ENCODE measurements around the gene SULF2. TPM values are rescaled to one million over a fixed set of nuclear protein-coding genes. Genes with fewer than 3 reads are reported as not detected.
A peak's percentile ranks its signal among the peaks of the same experiment; 100 is the strongest.

The SULF2 gene
- total RNA-seq, 1 experiment from 2014 or later: 13.0 TPM

DNA sequence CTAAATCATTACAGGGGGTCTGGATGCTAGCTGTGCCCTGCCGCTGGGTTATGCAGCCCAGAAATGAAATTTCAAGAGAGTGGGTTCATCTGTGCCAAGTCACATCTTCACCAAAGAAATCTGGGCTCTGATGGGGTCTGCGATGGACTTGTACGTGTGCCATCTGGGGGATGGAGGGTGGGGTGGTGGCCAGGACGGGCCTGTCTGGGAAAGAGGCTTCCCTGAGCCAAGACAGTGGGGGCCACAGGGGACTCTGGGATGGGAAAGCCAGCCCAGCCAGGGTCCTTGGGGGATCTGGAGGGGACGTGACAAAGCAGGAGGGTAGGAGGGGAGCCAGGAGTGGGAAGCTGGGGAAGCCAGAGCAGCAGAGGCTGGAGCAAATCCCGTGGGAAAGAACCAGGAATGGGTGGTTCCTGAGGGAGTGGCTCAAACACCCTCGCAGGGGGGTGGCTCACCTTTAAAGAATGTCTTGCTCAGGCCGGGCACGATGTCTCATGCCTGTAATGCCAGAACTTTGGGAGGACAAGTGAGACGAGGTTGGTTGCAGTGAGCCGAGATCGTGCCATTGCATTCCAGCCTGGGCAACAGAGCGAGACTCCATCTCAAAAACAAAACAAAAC, 36.3 kb upstream of the SULF2 start:
- BruUV-seq (replicated peaks): no TSS peak
- Histone ChIP-seq H3K4me1 (ENCODE audit: control insufficient read depth in 1 of 2, insufficient read depth in 2 of 2, low read length in 2 of 2) (peaks cover 5 to 16% of the 10 kb centered on the region in 2 experiments; a peak in 3 of 4 replicates), H3K9ac (ENCODE audit: low read length) (no peak overlapping the region), H3K4me2 (ENCODE audit: low read length) (peak overlapping the region; percentile 49), H3K9me2 (ENCODE audit: insufficient read depth) (no peaks in the 10 kb centered on the region), H3K27me3 (ENCODE audit: insufficient read depth, low read length) (peaks cover 18% of the 10 kb centered on the region; the same call in 1 of the 2 replicates), H3K4me3 (replicated peaks in 1 of 2; ENCODE audit: low read depth in 1 of 2, low read length in 2 of 2) (no peak overlapping the region), H2AFZ (ENCODE audit: low read depth, low read length, poor library complexity, severe bottlenecking) (peak overlapping the region; percentile 68), H3K9me3 (ENCODE audit: control insufficient read depth in 1 of 2, insufficient read depth in 1 of 2, low read depth in 1 of 2, low read length in 2 of 2) (no peaks in the 10 kb centered on the region), H3K79me2 (ENCODE audit: insufficient read depth, low read length) (no peaks in the 10 kb centered on the region), H3K36me3 (ENCODE audit: control insufficient read depth in 1 of 2, insufficient read depth in 2 of 2, low read length in 2 of 2) (no peaks in the 10 kb centered on the region), H3K27ac (ENCODE audit: low read depth, low read length) (no peak overlapping the region), H4K20me1 (ENCODE audit: insufficient read depth) (no peaks in the 10 kb centered on the region)
- ATAC-seq (peak; percentile 92), DNase-seq (ENCODE audit: low read depth, low spot score) (peak; percentile 23)
- TF ChIP-seq POLR2A (IDR thresholded peaks at IDR 0.05; ENCODE audit: borderline replicate concordance, extremely low read depth, insufficient read depth, insufficient read length): no peak
- TF ChIP-seq, protein P1, sequence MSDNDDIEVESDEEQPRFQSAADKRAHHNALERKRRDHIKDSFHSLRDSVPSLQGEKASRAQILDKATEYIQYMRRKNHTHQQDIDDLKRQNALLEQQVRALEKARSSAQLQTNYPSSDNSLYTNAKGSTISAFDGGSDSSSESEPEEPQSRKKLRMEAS (IDR thresholded peaks at IDR 0.05): peak; percentile 73
- RAD21 ChIA-PET (ENCODE audit: low non-redundant PET in 1 of 2, low total read pairs in 2 of 2, uncharacterized antibody in 2 of 2, unreplicated experiment in 2 of 2): no interaction called here
- POLR2A ChIA-PET: no interaction called here
- CTCF ChIA-PET: no interaction called here
- intact Hi-C loops (cut with micrococcal nuclease): no loop called here

DNA sequence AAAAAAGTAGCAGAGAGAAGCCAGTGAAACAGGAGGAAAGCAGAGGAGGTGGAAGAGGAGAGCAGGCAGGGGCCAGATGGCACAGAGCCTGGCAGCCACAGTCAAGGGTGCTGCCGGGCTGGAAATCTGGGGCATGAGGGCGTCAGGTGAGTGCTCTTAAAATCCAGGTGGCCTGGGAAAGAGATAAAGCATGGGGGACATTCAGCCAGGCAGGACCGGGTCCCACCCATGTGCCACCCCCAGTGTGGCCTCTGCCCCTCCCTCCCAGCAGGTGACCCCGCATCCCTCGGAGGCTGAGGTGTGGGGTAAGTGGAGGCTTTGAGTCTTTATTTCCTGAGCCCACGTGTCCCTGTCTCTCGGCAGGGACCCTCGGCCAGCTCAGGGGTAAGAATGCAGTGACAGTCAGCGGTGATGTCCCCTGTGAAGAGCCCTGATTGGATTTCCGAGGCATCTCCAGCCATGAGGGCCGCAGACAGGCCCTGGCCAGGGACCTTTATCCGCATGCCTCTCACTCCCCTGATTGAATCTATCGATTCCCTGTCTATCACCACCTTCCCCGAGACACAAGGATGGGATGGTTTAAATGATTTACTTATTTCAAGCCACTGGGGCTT, 33.8 kb upstream of the SULF2 start:
- no peaks in the 10 kb centered on the region for H3K9me3 ChIP-seq (ENCODE audit: control insufficient read depth in 1 of 2, insufficient read depth in 1 of 2, low read depth in 1 of 2, low read length in 2 of 2)
- intact Hi-C loops (cut with micrococcal nuclease): loop anchor here (10.0 kb wide), 1 partner anchor 76 kb away; no protein-coding TSS in a partner anchor
- no peaks in the 10 kb centered on the region for H4K20me1 ChIP-seq (ENCODE audit: insufficient read depth)
- no TSS peak for BruUV-seq (replicated peaks)
- H3K4me3 ChIP-seq (replicated peaks in 1 of 2; ENCODE audit: low read depth in 1 of 2, low read length in 2 of 2): no peak overlapping the region
- no peak overlapping the region for H3K27ac ChIP-seq (ENCODE audit: low read depth, low read length)
- ATAC-seq (no peak), DNase-seq (ENCODE audit: low read depth, low spot score) (no peak)
- peaks cover 5 to 16% of the 10 kb centered on the region in 2 experiments; a peak in 3 of 4 replicates for H3K4me1 ChIP-seq (ENCODE audit: control insufficient read depth in 1 of 2, insufficient read depth in 2 of 2, low read length in 2 of 2)
- H3K4me2 ChIP-seq (ENCODE audit: low read length): no peak overlapping the region
- H3K79me2 ChIP-seq (ENCODE audit: insufficient read depth, low read length): no peaks in the 10 kb centered on the region
- RAD21 ChIA-PET (ENCODE audit: low non-redundant PET in 1 of 2, low total read pairs in 2 of 2, uncharacterized antibody in 2 of 2, unreplicated experiment in 2 of 2): no interaction called here
- peaks cover 29% of the 10 kb centered on the region; the same call in 1 of the 2 replicates for H3K27me3 ChIP-seq (ENCODE audit: insufficient read depth, low read length)
- H2AFZ ChIP-seq (ENCODE audit: low read depth, low read length, poor library complexity, severe bottlenecking): no peak overlapping the region
- H3K9ac ChIP-seq (ENCODE audit: low read length): no peak overlapping the region
- no peaks in the 10 kb centered on the region for H3K9me2 ChIP-seq (ENCODE audit: insufficient read depth)
- TF ChIP-seq ZNF274 (IDR thresholded peaks at IDR 0.05; ENCODE audit: low read depth, low read length) (no peak), SRF (IDR thresholded peaks at IDR 0.05; ENCODE audit: low read depth) (no peak), ZBTB33 (IDR thresholded peaks at IDR 0.05; ENCODE audit: extremely low read depth, insufficient replicate concordance, low read length) (no peak), ELF1 (IDR thresholded peaks at IDR 0.05; ENCODE audit: borderline replicate concordance, low read depth) (no peak), ZFX (IDR thresholded peaks at IDR 0.05) (no peak), TCF7L2 (IDR thresholded peaks at IDR 0.05; ENCODE audit: borderline replicate concordance, extremely low read depth, insufficient read depth, insufficient read length) (no peak), POLR2A (IDR thresholded peaks at IDR 0.05; ENCODE audit: borderline replicate concordance, extremely low read depth, insufficient read depth, insufficient read length) (no peak), EGR1 (IDR thresholded peaks at IDR 0.05; ENCODE audit: low read depth) (no peak), SP1 (IDR thresholded peaks at IDR 0.05; ENCODE audit: low read depth) (no peak)
- TF ChIP-seq, protein P2, sequence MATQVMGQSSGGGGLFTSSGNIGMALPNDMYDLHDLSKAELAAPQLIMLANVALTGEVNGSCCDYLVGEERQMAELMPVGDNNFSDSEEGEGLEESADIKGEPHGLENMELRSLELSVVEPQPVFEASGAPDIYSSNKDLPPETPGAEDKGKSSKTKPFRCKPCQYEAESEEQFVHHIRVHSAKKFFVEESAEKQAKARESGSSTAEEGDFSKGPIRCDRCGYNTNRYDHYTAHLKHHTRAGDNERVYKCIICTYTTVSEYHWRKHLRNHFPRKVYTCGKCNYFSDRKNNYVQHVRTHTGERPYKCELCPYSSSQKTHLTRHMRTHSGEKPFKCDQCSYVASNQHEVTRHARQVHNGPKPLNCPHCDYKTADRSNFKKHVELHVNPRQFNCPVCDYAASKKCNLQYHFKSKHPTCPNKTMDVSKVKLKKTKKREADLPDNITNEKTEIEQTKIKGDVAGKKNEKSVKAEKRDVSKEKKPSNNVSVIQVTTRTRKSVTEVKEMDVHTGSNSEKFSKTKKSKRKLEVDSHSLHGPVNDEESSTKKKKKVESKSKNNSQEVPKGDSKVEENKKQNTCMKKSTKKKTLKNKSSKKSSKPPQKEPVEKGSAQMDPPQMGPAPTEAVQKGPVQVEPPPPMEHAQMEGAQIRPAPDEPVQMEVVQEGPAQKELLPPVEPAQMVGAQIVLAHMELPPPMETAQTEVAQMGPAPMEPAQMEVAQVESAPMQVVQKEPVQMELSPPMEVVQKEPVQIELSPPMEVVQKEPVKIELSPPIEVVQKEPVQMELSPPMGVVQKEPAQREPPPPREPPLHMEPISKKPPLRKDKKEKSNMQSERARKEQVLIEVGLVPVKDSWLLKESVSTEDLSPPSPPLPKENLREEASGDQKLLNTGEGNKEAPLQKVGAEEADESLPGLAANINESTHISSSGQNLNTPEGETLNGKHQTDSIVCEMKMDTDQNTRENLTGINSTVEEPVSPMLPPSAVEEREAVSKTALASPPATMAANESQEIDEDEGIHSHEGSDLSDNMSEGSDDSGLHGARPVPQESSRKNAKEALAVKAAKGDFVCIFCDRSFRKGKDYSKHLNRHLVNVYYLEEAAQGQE (IDR thresholded peaks at IDR 0.05; ENCODE audit: low read depth): no peak
- POLR2A ChIA-PET: no interaction called here
- CTCF ChIA-PET: no interaction called here
- H3K36me3 ChIP-seq (ENCODE audit: control insufficient read depth in 1 of 2, insufficient read depth in 2 of 2, low read length in 2 of 2): no peaks in the 10 kb centered on the region
